Stimulated activated CD8-positive, alpha-beta memory T cell treated with anti-CD3 and anti-CD28 coated beads, Interleukin-2, amount 100 ng/mL, for 1 hour (primary cell): ENCODE results near the gene APOA5.
"Not testable (repeated sequence)": the region's sequence is repeated elsewhere in the genome, so short reads cannot be mapped to it uniquely, and the experiment has no call there.

Experiments used
- DNase-seq, 2 donors: peaks; one replicate each; pipeline ENCODE4 v3.0.0-alpha.2; 2020; ENCODE audit warnings: low read depth in 2 of 2

The APOA5 gene

GRCh38 chr11:116774661-116775060, 17.0 kb downstream of the APOA5 start:
- no peak for DNase-seq

- no peak for DNase-seq
Measured at GRCh38 chr11:116773203-116774097, 18.2 kb downstream of the APOA5 start.

GRCh38 chr11:116772443-116773202, 19.1 kb downstream of the APOA5 start, which contains the start of gene BUD13:
Gene BUD13, minus strand, starts transcription at chr11:116772987. Its CDS starts 23 bp downstream, at chr11:116772964.
- peak; percentile 88 for DNase-seq

GRCh38 chr11:116771935-116772334, 19.7 kb downstream of the APOA5 start:
- DNase-seq, result no peak

- no peak for DNase-seq
Measured at GRCh38 chr11:116762132-116762531, 29.5 kb downstream of the APOA5 start.

GRCh38 chr11:116756044-116756443, 35.6 kb downstream of the APOA5 start:
- DNase-seq, result not testable (repeated sequence)

- DNase-seq, result no peak
Measured at GRCh38 chr11:116750070-116750718, 41.5 kb downstream of the APOA5 start.

GRCh38 chr11:116742104-116742503, 49.6 kb downstream of the APOA5 start:
- no peak for DNase-seq

GRCh38 chr11:116740741-116741140, 50.9 kb downstream of the APOA5 start:
- DNase-seq, result no peak
